Measurements from ENCODE around the gene IPO13. TPM values are rescaled to one million over a fixed set of nuclear protein-coding genes. Genes with fewer than 3 reads are reported as not detected.

IPO13 gene
- polyA plus RNA-seq, 1 of the 3 experiments (the other 2 are of a cell fraction) = 15.5 TPM

GRCh38 chr1:43978551-43979260 lies 32.0 kb downstream of the IPO13 start, which contains the start of gene B4GALT2:
Gene B4GALT2 (plus strand): TSS chr1:43979210. CDS start chr1:43981161, 1,951 bp downstream.
- ChIA-PET CTCF (interaction anchor here (0.9 to 1.2 kb wide), 3 partner anchors 33 to 216 kb away, joined by 3 to 5 read pairs (median 3); partner anchors contain the start of gene IPO13), POLR2A (no interaction called here)
- Histone ChIP-seq H3K9me2 (no peaks in the 10 kb centered on the region), H2AFZ (ENCODE audit: low read depth) (peak within 1 kb of the TSS; percentile 79; the same call in 1 of the 2 replicates), H3K4me3 (ENCODE audit: low read depth in 2 of 2, low read length in 1 of 2) (peak within 1 kb of the TSS; percentile 59 to 85), H3K79me2 (ENCODE audit: insufficient read depth) (peaks cover 75% of the 10 kb centered on the region), H3K27ac (ENCODE audit: low read depth in 2 of 2, low read length in 1 of 2) (peak within 1 kb of the TSS; percentile 37 to 74), H3K36me3 (replicated peaks in 1 of 2; ENCODE audit: control insufficient read depth in 1 of 2, insufficient read depth in 2 of 2, low read length in 1 of 2) (peaks cover 16 to 26% of the 10 kb centered on the region in 2 experiments), H3K4me1 (ENCODE audit: control insufficient read depth in 1 of 2, insufficient read depth in 2 of 2, low read depth in 1 of 2, low read length in 1 of 2) (peaks cover 8 to 49% of the 10 kb centered on the region in 2 experiments; a peak in 1 of 4 replicates), H3K9me3 (no peaks in the 10 kb centered on the region), H3F3A (replicated peaks; ENCODE audit: insufficient read depth) (peaks cover 7% of the 10 kb centered on the region), H3K27me3 (ENCODE audit: insufficient read depth) (no peaks in the 10 kb centered on the region), H3K4me2 (peak within 1 kb of the TSS; percentile 94), H3K9ac (peak within 1 kb of the TSS; percentile 82), H4K20me1 (ENCODE audit: insufficient read depth) (peaks cover 20% of the 10 kb centered on the region)
- WGBS (ENCODE audit: low lambda C conversion rate) = 10% methylated on average over 21 of the region's 54 CpGs
- TF ChIP-seq POLR2AphosphoS5 (IDR thresholded peaks at IDR 0.05; ENCODE audit: low read depth, low read length) (peak; percentile 35), CHD2 (IDR thresholded peaks at IDR 0.05; ENCODE audit: low read length, partially characterized antibody) (no peak)
- peak; percentile 94 for DNase-seq

GRCh38 chr1:43979261-43979527 lies 32.4 kb downstream of the IPO13 start:
- Histone ChIP-seq H4K20me1 (ENCODE audit: insufficient read depth) (peaks cover 20% of the 10 kb centered on the region), H2AFZ (ENCODE audit: low read depth) (no peak overlapping the region), H3K36me3 (replicated peaks in 1 of 2; ENCODE audit: control insufficient read depth in 1 of 2, insufficient read depth in 2 of 2, low read length in 1 of 2) (peaks cover 16 to 26% of the 10 kb centered on the region in 2 experiments), H3K27me3 (ENCODE audit: insufficient read depth) (no peaks in the 10 kb centered on the region), H3K4me1 (ENCODE audit: control insufficient read depth in 1 of 2, insufficient read depth in 2 of 2, low read depth in 1 of 2, low read length in 1 of 2) (peaks cover 6 to 44% of the 10 kb centered on the region in 2 experiments; a peak in 1 of 4 replicates), H3K79me2 (ENCODE audit: insufficient read depth) (peaks cover 75% of the 10 kb centered on the region), H3F3A (replicated peaks; ENCODE audit: insufficient read depth) (peaks cover 4% of the 10 kb centered on the region), H3K4me3 (ENCODE audit: low read depth in 2 of 2, low read length in 1 of 2) (peak overlapping the region; percentile 59 to 71), H3K9me3 (no peaks in the 10 kb centered on the region), H3K9me2 (no peaks in the 10 kb centered on the region), H3K9ac (peak overlapping the region; percentile 81; the same call in 1 of the 2 replicates), H3K4me2 (peak overlapping the region; percentile 94; the same call in 1 of the 2 replicates), H3K27ac (ENCODE audit: low read depth in 2 of 2, low read length in 1 of 2) (peak overlapping the region; percentile 37 to 74; a peak in 3 of 4 replicates)
- CTCF ChIA-PET = interaction anchor here (1.6 kb wide), 1 partner anchor 11 kb away, joined by 10 read pairs; no protein-coding TSS in a partner anchor
- 0% methylated on average over 4 of the region's 45 CpGs for WGBS (ENCODE audit: low lambda C conversion rate)
- DNase-seq = no peak
- POLR2A ChIA-PET = no interaction called here
- no peak for TF ChIP-seq SIN3A (IDR thresholded peaks at IDR 0.05; ENCODE audit: borderline replicate concordance, low read depth, low read length)
- TF ChIP-seq MAX (IDR thresholded peaks at IDR 0.05; ENCODE audit: low read depth) = no peak
- TF ChIP-seq MXI1 (IDR thresholded peaks at IDR 0.05; ENCODE audit: low read depth, low read length) = no peak
- no peak for TF ChIP-seq POLR2AphosphoS5 (IDR thresholded peaks at IDR 0.05; ENCODE audit: low read depth, low read length)
- no peak for TF ChIP-seq FOSL2 (IDR thresholded peaks at IDR 0.05; ENCODE audit: borderline replicate concordance, low read depth)
- TF ChIP-seq MEF2A (IDR thresholded peaks at IDR 0.05; ENCODE audit: borderline replicate concordance, low read depth) = no peak
- no peak for TF ChIP-seq GABPA (IDR thresholded peaks at IDR 0.05; ENCODE audit: low read depth)
- TF ChIP-seq EP300 (IDR thresholded peaks at IDR 0.05; ENCODE audit: borderline replicate concordance in 1 of 2, low read depth in 1 of 2, low read length in 1 of 2) = no peak
- TF ChIP-seq USF1 (IDR thresholded peaks at IDR 0.05; ENCODE audit: borderline replicate concordance, low read depth) = no peak
- no peak for TF ChIP-seq USF2 (IDR thresholded peaks at IDR 0.05; ENCODE audit: borderline replicate concordance, low read depth, low read length)
- no peak for TF ChIP-seq REST (IDR thresholded peaks at IDR 0.05; ENCODE audit: low read depth, low read length)
- no peak for TF ChIP-seq TEAD4 (IDR thresholded peaks at IDR 0.05; ENCODE audit: borderline replicate concordance, insufficient read depth)
- no peak for TF ChIP-seq NRF1 (IDR thresholded peaks at IDR 0.05; ENCODE audit: low read depth, low read length)
- no peak for TF ChIP-seq FOXM1 (IDR thresholded peaks at IDR 0.05; ENCODE audit: low read depth)
- no peak for TF ChIP-seq TCF12 (IDR thresholded peaks at IDR 0.05)
- no peak for TF ChIP-seq NFIC (IDR thresholded peaks at IDR 0.05; ENCODE audit: borderline replicate concordance)

Measured in SK-N-SH (cell line).